ENCODE results near the gene LRRC8D.

LRRC8D gene

GRCh38 chr1:89939059-89939570, 118.3 kb downstream of the LRRC8D start:
- Histone ChIP-seq H3K4me1 (ENCODE audit: control insufficient read depth, insufficient read depth, low read length) (no peaks in the 10 kb centered on the region; the same call in 1 of the 2 replicates), H3K4me3 (ENCODE audit: low read length) (no peak overlapping the region), H3K36me3 (ENCODE audit: control insufficient read depth, insufficient read depth, low read length) (no peaks in the 10 kb centered on the region), H3K27me3 (ENCODE audit: control insufficient read depth, insufficient read depth, low read length) (no peaks in the 10 kb centered on the region), H3K27ac (ENCODE audit: low read length) (no peak overlapping the region), H3K9me3 (ENCODE audit: control insufficient read depth, insufficient read depth, low read length) (no peaks in the 10 kb centered on the region)
- no peak for DNase-seq (ENCODE audit: low read depth, low spot score)
- WGBS (ENCODE audit: insufficient coverage, insufficient read length): no CpG with 5 or more reads among the region's 7 CpGs

- no peak for DNase-seq (ENCODE audit: low read depth, low spot score)
- no peak overlapping the region for H3K27ac ChIP-seq (ENCODE audit: low read length)
These were observed 119.0 kb downstream of the LRRC8D start for GRCh38 chr1:89939693-89940438.

DNA sequence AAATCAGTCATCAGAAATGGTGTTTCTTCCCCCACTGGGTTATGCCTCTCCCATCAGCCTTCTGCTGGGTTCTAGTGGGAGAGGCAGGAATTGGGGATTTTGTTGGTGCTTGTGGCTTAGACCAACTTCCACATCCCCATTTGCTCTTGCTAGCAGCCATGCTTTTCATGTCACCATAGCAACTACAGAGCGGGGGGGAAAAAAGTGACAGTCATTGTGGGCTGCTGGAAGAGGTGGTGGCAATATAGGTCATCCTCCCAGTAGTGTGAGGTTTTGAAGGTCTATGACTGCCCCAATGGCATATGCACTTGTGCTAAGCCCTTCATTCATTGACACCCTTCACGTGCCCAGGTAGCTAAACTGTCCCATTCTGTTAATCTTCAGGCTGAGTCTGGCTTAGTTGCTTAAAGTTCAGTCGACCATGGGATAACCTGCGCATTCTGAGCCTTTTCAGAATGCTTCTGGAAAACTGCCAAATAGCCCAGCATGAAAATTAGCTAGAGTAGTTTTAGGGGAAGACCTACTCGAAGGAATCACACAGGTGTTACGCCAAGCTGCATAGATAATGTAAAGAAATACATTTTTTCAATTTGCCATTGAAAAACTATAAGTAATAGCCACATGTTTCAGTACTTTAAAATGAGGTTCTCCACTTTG, 120.4 kb downstream of the LRRC8D start:
- WGBS (ENCODE audit: insufficient coverage, insufficient read length): no CpG with 5 or more reads among the region's 6 CpGs
- Histone ChIP-seq H3K4me1 (ENCODE audit: control insufficient read depth, insufficient read depth, low read length) (no peaks in the 10 kb centered on the region; the same call in 1 of the 2 replicates), H3K27ac (ENCODE audit: low read length) (no peak overlapping the region), H3K4me3 (ENCODE audit: low read length) (no peak overlapping the region), H3K9me3 (ENCODE audit: control insufficient read depth, insufficient read depth, low read length) (no peaks in the 10 kb centered on the region), H3K36me3 (ENCODE audit: control insufficient read depth, insufficient read depth, low read length) (no peaks in the 10 kb centered on the region), H3K27me3 (ENCODE audit: control insufficient read depth, insufficient read depth, low read length) (no peaks in the 10 kb centered on the region)
- DNase-seq (ENCODE audit: low read depth, low spot score): no peak

More at GRCh38 chr1:89939693-89940438, 119.0 kb downstream of the LRRC8D start:
- no peaks in the 10 kb centered on the region for H3K9me3 ChIP-seq (ENCODE audit: control insufficient read depth, insufficient read depth, low read length)
- no peak overlapping the region for H3K4me3 ChIP-seq (ENCODE audit: low read length)
- H3K27me3 ChIP-seq (ENCODE audit: control insufficient read depth, insufficient read depth, low read length): no peaks in the 10 kb centered on the region
- H3K4me1 ChIP-seq (ENCODE audit: control insufficient read depth, insufficient read depth, low read length): no peaks in the 10 kb centered on the region; the same call in 1 of the 2 replicates
- H3K36me3 ChIP-seq (ENCODE audit: control insufficient read depth, insufficient read depth, low read length): no peaks in the 10 kb centered on the region
- WGBS (ENCODE audit: insufficient coverage, insufficient read length): no CpG with 5 or more reads among the region's 9 CpGs

GRCh38 chr1:89942014-89942413, 121.2 kb downstream of the LRRC8D start:
- no CpG with 5 or more reads among the region's 2 CpGs for WGBS (ENCODE audit: insufficient coverage, insufficient read length)
- no peak overlapping the region for H3K27ac ChIP-seq (ENCODE audit: low read length)

DNA sequence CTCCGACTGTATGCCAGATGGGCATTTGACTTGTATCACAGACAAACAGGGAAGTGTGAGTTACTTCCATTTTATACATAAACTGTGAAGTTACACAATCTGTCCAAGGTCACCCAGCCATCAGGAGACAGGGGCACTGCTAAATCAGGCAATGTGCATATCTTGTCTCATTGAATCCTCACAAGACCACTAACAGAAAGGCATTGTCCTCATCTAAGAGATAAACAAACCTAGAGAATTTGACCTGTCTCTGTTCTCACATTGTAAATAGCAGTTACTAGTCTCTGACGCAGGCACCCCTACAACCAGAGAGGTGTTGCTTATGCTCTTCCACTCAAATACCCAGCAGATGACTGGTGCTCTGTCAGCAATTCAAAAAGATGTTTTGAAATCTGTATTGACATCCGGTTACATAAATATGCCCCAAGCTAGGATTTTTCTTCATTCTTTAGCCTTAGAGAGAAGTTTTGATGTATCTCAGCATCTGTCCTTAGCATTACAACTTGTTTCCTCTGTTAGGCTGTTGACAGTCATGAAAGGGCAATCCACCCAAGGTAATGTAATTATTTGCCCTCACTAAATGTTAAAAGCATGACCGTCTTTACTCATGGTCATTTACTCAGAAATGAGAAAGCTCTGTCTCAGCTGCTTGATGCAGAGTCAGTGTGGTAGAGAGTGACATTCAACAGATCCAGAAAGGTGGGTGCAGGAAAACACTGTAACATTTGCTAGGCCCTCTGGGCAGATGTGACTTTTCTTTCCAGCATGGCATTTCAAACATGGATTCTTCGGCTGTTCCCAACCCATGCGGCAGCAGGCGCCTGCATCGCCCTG, 122.2 kb downstream of the LRRC8D start:
- no peaks in the 10 kb centered on the region; the same call in 1 of the 2 replicates for H3K4me1 ChIP-seq (ENCODE audit: control insufficient read depth, insufficient read depth, low read length)
- no peaks in the 10 kb centered on the region for H3K36me3 ChIP-seq (ENCODE audit: control insufficient read depth, insufficient read depth, low read length)
- no peak overlapping the region for H3K27ac ChIP-seq (ENCODE audit: low read length)
- H3K9me3 ChIP-seq (ENCODE audit: control insufficient read depth, insufficient read depth, low read length): no peaks in the 10 kb centered on the region
- WGBS (ENCODE audit: insufficient coverage, insufficient read length): no CpG with 5 or more reads among the region's 8 CpGs
- DNase-seq (ENCODE audit: low read depth, low spot score): no peak
- H3K27me3 ChIP-seq (ENCODE audit: control insufficient read depth, insufficient read depth, low read length): no peaks in the 10 kb centered on the region
- H3K4me3 ChIP-seq (ENCODE audit: low read length): no peak overlapping the region

More at GRCh38 chr1:89942014-89942413, 121.2 kb downstream of the LRRC8D start:
- Histone ChIP-seq H3K9me3 (ENCODE audit: control insufficient read depth, insufficient read depth, low read length) (no peaks in the 10 kb centered on the region), H3K36me3 (ENCODE audit: control insufficient read depth, insufficient read depth, low read length) (no peaks in the 10 kb centered on the region), H3K4me3 (ENCODE audit: low read length) (no peak overlapping the region), H3K27me3 (ENCODE audit: control insufficient read depth, insufficient read depth, low read length) (no peaks in the 10 kb centered on the region), H3K4me1 (ENCODE audit: control insufficient read depth, insufficient read depth, low read length) (no peaks in the 10 kb centered on the region; the same call in 1 of the 2 replicates)
- DNase-seq (ENCODE audit: low read depth, low spot score): no peak

DNA sequence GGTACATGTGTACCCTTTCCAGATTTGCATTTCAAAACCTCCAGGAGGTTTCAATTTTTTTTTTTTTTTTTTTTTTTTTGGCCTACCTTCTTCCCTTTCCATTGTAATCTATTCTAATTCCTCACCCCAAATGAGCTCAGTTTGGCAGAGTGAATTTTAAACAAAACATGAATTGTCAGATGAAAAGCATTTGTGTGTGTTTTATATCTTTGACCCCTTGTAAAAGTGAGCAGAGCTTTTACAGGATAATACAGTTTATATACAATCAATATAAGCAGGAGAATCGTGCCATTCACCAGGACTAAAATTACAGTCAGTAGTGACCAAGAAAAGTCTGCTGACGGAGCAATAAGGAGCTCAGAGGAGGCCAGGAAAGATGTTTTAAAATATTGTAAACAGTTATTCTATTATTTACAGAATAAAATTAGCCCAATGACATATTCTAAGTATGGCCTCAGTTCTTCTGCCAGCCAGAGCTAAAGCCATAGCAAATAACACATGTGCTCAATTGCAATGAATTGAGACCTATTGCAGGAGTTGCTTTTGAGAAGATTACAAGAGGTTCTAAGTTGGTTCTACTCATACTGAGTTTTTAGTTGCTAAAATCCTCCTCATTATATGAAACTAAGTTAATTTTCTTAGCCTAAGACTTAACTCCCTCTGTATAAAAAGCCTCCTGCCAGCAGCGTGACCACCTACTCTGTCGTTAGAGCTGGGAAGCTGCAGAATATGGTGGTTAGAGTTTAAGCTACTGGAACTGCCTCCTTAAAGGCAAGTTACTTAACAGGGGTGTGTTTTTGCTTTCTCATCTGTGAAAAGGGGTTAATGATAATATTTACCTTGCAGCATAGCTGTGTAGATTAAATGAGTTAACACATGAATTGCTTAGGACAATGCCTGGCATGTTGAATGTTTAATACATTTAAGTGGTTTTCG, 123.3 kb downstream of the LRRC8D start:
- Histone ChIP-seq H3K4me1 (ENCODE audit: control insufficient read depth, insufficient read depth, low read length) (no peaks in the 10 kb centered on the region; the same call in 1 of the 2 replicates), H3K27ac (ENCODE audit: low read length) (no peak overlapping the region), H3K9me3 (ENCODE audit: control insufficient read depth, insufficient read depth, low read length) (no peaks in the 10 kb centered on the region), H3K36me3 (ENCODE audit: control insufficient read depth, insufficient read depth, low read length) (no peaks in the 10 kb centered on the region), H3K27me3 (ENCODE audit: control insufficient read depth, insufficient read depth, low read length) (no peaks in the 10 kb centered on the region), H3K4me3 (ENCODE audit: low read length) (no peak overlapping the region)
- no peak for DNase-seq (ENCODE audit: low read depth, low spot score)
- no CpG with 5 or more reads among the region's 5 CpGs for WGBS (ENCODE audit: insufficient coverage, insufficient read length)

GRCh38 chr1:89945852-89946476, 125.1 kb downstream of the LRRC8D start:
- DNase-seq (ENCODE audit: low read depth, low spot score): no peak
- Histone ChIP-seq H3K4me1 (ENCODE audit: control insufficient read depth, insufficient read depth, low read length) (no peaks in the 10 kb centered on the region), H3K4me3 (ENCODE audit: low read length) (no peak overlapping the region), H3K27me3 (ENCODE audit: control insufficient read depth, insufficient read depth, low read length) (no peaks in the 10 kb centered on the region), H3K27ac (ENCODE audit: low read length) (no peak overlapping the region), H3K36me3 (ENCODE audit: control insufficient read depth, insufficient read depth, low read length) (no peaks in the 10 kb centered on the region), H3K9me3 (ENCODE audit: control insufficient read depth, insufficient read depth, low read length) (no peaks in the 10 kb centered on the region)
- no CpG with 5 or more reads among the region's 5 CpGs for WGBS (ENCODE audit: insufficient coverage, insufficient read length)

DNA sequence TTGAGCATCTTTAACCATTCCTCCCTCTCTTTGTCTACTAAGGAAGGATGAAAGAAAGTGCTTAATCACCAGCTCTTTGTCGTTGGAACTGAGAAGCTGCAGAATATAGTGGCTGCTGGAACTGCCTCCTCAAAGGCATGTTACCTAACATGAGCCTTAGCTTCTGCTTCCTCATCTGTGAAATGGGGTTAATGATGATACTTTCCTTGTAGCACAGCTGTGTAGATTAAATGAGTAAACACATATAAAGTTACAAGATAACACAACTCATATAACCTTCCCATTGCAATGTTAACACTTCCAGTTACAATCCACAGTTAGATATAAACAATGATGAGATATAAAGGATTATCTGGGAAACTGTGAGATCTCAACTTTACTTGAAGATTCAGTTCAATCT, 125.7 kb downstream of the LRRC8D start:
- DNase-seq (ENCODE audit: low read depth, low spot score): no peak
- Histone ChIP-seq H3K27ac (ENCODE audit: low read length) (no peak overlapping the region), H3K9me3 (ENCODE audit: control insufficient read depth, insufficient read depth, low read length) (no peaks in the 10 kb centered on the region), H3K4me3 (ENCODE audit: low read length) (no peak overlapping the region), H3K27me3 (ENCODE audit: control insufficient read depth, insufficient read depth, low read length) (no peaks in the 10 kb centered on the region), H3K4me1 (ENCODE audit: control insufficient read depth, insufficient read depth, low read length) (no peaks in the 10 kb centered on the region), H3K36me3 (ENCODE audit: control insufficient read depth, insufficient read depth, low read length) (no peaks in the 10 kb centered on the region)
- no CpG with 5 or more reads among the region's 1 CpG for WGBS (ENCODE audit: insufficient coverage, insufficient read length)

DNA sequence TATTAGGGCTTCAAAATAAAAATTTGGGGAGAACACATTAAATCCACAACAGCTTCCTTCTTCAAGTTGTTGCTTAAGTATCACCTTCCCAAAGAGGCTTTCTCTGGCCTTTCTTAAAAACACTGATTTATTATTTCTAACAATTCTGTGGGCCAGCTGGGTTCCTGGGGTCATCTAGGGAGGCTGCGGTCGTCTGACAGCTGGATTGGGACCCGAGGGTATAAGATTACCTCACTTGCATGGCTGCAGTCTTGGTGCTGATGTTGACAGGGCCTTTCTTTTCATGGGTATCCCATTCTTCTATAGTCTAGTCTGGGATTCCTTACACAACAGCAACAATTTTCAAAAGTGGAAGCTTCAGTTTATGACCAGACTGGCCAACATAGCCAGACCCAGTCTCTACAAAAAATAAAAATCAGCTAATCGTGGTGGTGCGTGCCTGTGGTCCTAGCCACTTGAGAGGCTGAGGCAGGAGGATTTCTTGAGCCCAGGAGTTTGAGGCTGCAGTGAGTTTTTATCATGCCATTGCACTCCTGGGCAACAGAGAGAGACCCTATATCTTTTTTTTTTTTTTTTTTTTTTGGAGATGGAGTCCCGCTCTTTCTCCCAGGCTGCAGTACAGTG, 128.0 kb downstream of the LRRC8D start:
- H3K4me1 ChIP-seq (ENCODE audit: control insufficient read depth, insufficient read depth, low read length): no peaks in the 10 kb centered on the region; the same call in 1 of the 2 replicates
- no CpG with 5 or more reads among the region's 6 CpGs for WGBS (ENCODE audit: insufficient coverage, insufficient read length)
- no peak overlapping the region for H3K27ac ChIP-seq (ENCODE audit: low read length)
- H3K4me3 ChIP-seq (ENCODE audit: low read length): no peak overlapping the region
- no peaks in the 10 kb centered on the region for H3K27me3 ChIP-seq (ENCODE audit: control insufficient read depth, insufficient read depth, low read length)
- no peaks in the 10 kb centered on the region for H3K9me3 ChIP-seq (ENCODE audit: control insufficient read depth, insufficient read depth, low read length)
- H3K36me3 ChIP-seq (ENCODE audit: control insufficient read depth, insufficient read depth, low read length): no peaks in the 10 kb centered on the region
- DNase-seq (ENCODE audit: low read depth, low spot score): no peak

Measured in iPS DF 6.9 (cell line).